ENCODE data around the gene MBD5.

MBD5 gene

GRCh38 chr2:148451046-148451445 is 430.2 kb downstream of the MBD5 start:
- no peak for DNase-seq (ENCODE audit: low read depth in 1 of 2, low spot score in 1 of 2)

DNA sequence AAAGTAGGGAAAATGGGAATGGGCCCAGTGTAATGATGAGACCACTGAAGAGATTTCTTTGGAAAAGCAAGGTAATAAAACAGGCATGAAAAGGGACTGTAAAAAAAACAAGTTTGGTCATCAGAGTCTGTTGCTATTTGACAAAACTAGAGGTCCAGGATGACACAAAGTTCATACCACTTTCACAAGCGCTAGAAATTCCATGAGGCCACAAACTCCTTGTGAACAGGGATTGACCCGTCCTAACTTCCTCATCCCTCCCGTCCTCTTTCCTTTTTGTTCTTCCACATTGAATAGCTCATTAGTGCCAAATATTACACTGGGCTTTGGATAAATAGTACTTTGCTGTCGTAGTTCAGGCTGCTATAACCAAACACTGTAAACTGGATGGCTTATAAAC is 434.9 kb downstream of the MBD5 start:
- no peak for DNase-seq (ENCODE audit: low read depth in 1 of 2, low spot score in 1 of 2)

- DNase-seq (ENCODE audit: low read depth in 1 of 2, low spot score in 1 of 2), result no peak
Measured at GRCh38 chr2:148458171-148458570, 437.3 kb downstream of the MBD5 start.

DNA sequence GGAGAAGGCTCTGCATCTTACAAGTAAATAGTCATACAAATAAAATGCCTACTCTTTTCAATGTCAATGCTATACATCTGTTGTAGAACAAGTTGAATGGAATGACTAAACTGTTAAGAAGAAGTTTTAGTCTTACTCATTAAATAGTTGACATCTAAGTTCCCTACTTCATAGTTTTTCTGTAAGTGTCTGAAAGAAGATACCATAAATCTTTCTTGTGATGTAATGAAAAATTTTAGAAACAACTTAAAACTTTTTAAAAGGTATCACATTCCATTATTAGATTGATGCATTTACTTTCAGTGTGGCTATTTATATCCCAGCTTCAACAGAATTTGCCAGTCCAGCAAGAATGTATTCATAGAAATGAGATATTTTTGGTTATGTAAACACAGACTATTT is 438.5 kb downstream of the MBD5 start:
- DNase-seq (ENCODE audit: low read depth in 1 of 2, low spot score in 1 of 2), result no peak

DNA sequence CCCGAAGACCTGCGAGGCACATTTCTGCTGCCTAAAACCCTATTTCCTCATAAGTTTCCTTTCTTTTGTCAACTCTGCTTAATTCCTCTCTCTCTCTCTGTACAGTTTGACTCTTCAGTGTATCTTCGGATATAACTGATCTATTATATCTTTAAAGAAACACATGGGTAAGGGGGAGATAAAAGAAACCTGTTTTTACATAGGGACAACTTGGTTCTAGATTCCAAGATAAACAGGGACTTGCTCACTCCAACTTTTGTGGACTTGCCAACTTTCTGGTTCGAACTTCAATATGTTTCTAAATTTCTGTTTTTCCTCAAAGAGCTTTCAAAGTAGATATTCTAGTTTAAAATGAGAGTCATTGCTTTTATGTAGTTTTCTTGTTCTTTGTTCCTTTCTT is 441.0 kb downstream of the MBD5 start:
- DNase-seq (ENCODE audit: low read depth in 1 of 2, low spot score in 1 of 2), result no peak

DNA sequence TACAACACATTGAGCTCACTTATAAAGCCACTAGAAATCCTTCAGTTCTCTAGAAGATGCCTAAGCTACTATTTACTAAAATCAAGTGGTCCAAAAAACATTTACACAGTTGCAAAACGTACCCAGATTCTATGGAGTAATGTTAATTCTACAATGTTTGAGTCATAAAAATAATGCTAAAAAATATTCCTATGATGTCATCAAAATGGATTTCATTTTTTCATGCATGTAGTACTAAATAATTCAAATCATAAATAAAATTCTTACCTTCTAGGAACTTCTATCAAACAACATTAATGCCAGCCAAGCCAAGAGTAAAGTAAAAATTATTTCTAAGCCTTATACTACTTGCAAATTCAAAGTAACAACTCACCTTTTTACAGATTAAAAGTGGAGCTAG is 454.7 kb downstream of the MBD5 start:
- no peak for DNase-seq (ENCODE audit: low read depth in 1 of 2, low spot score in 1 of 2)

- no peak for DNase-seq (ENCODE audit: low read depth in 1 of 2, low spot score in 1 of 2)
Measured at GRCh38 chr2:148479398-148479797, 458.5 kb downstream of the MBD5 start.

DNA sequence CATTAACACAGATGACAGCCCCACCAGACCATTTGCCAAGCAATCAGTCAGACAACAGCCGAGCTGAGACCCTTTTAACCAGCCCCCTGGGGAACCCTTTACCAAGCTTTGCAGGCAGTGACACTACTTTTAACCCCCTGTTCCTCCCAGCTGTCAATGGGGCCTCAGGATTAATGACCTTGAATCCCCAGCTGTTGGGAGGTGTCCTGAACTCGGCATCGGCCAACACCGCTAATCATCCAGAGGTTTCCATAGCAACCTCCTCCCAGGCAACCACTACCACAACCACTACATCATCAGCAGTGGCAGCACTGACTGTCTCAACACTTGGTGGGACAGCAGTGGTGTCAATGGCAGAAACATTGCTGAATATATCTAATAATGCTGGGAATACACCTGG is 462.8 kb downstream of the MBD5 start:
- no peak for DNase-seq (ENCODE audit: low read depth in 1 of 2, low spot score in 1 of 2)

DNA sequence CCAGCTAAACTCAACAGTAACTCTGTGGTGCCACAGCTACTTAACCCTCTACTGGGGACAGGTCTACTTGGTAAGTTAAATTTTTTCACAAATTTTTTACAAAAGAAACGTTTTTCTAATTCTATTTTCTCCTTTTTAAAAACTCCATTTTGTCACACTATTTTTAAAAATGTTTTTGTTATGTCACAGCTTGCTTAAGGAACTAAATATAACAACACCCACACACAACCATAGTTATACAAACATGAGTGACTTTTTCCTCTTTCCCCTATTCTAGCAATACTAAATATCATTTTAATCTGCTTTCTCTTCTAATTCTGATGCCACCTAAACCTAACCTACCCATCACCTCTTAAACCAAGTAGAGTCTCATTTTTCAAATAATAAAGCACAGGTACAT is 463.2 kb downstream of the MBD5 start:
- no peak for DNase-seq (ENCODE audit: low read depth in 1 of 2, low spot score in 1 of 2)

DNA sequence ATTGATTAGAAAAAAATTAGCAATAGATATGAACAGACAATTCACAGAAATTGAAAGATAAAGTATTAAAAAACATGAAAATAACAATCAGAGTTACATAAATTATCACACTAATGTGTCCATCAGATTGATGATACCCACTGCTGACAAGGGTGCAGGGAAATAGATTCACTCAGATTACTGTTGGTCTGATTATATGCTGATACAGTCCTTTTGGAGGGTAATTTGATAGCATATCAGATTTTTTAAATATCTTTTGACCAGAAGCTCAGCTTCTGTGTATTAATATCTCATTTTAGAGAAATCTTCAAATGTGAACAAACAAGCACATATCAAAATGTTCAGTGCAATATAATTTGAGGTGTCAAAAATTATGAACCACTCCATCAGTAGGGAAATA is 465.8 kb downstream of the MBD5 start:
- no peak for DNase-seq (ENCODE audit: low read depth in 1 of 2, low spot score in 1 of 2)

GRCh38 chr2:148487439-148487838 is 466.5 kb downstream of the MBD5 start:
- DNase-seq (ENCODE audit: low read depth in 1 of 2, low spot score in 1 of 2), result no peak

DNA sequence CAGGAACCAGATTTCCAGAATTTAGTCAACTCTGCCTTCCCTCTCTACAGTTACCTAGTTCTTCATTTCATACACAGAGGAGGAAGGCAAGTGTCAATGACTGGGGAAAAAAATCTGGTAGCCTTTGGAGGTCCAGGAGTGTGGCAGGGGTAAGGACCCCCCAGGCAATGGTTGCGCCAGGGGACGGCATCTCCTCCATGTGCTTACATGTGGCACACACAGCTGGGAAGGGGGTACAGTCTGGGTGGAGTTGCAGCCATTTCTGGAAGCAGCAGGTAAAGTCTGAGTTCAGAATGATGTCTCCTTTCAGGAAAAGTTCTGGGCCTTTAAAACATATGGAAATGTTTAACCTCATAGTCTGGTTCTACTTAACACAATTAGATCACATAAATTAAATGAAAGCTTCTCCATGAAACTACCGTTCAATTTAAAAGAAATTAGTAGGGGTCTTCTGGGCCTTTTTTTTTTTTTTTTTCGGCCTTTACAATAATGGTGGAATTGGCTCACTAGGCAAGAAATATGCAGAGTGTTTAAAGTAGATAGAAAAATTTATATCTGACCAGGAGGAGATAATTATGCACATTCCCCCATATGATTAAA is 470.0 kb downstream of the MBD5 start:
- no peak for DNase-seq (ENCODE audit: low read depth in 1 of 2, low spot score in 1 of 2)

- no peak for DNase-seq (ENCODE audit: low read depth in 1 of 2, low spot score in 1 of 2)
Measured at GRCh38 chr2:148493822-148494563, 473.1 kb downstream of the MBD5 start.

GRCh38 chr2:148495586-148495985 is 474.7 kb downstream of the MBD5 start:
- DNase-seq (ENCODE audit: low read depth in 1 of 2, low spot score in 1 of 2), result no peak

DNA sequence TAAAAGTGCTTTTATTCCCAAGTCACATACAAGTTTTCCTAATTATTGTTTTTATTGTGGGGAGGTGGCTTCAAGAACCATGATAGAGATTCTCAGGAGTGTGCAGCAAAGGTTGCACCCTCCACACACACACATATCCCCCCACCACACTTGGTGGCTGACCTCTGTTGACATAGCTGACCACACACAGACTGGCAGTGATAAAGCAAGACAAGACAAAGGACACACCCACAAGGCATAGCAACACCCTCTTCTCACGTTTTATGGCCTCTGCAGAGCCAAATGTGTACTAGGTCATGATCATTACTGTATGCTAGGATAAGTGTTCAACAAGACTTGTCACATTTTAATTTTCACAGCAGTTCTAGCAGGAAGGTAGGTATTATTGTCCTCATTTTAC is 480.7 kb downstream of the MBD5 start:
- no peak for DNase-seq (ENCODE audit: low read depth in 1 of 2, low spot score in 1 of 2)

DNA sequence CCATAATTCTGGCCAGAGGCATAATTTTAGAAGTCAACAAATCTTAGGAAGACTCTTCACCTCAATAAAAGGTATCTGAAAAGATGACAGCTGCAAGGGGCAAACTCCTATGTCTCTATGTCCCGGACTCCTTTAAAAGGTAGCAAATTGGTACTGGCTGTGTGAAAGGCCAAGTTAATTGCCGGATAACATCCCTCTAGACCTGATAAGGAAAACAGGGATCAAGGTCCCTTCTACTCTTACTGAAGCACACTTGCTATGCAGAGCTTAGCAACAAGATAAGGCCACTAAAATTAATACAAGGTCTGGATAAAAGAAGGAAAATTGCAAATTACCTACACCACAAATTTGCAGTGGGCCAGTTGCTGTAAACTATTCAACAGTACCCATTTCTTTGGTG is 482.6 kb downstream of the MBD5 start:
- no peak for DNase-seq (ENCODE audit: low read depth in 1 of 2, low spot score in 1 of 2)

DNA sequence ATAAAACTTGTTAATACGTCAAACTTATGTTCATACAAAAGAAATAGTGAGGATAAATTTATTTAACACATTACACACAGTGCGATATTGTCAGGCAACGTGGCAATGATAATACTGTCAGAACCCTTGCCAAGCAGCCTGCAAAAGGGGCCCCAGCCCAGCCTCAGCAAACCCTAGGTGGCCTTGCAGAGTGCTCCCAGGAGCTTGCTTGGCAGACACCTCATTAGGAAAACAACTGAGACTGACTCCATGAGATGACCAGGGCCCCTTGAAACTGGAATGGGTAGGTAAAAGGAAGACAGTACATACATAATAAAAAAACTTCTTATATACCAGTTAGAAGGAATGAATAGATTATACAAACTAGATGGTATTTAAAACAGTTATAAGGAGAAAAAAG is 487.1 kb downstream of the MBD5 start:
- DNase-seq (ENCODE audit: low read depth in 1 of 2, low spot score in 1 of 2), result no peak

DNA sequence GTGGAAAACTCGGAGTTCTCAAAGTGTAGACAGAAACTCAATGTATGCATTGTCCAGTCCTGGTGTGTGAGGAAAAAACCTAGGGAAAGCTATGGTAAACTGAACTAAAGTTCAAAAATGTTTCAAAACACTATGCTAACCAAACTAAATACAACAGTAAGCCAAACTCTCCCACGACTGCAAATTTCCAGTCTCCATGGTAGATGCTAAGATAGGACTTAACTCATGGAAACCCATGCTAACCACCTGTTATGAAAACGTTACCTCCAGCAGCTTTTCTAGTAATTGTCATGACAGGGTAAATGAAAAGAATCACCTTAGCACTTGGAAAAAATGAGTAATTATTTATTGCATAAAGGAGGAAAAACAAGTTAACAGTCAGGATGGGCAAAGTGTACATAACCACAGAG is 488.0 kb downstream of the MBD5 start:
- no peak for DNase-seq (ENCODE audit: low read depth in 1 of 2, low spot score in 1 of 2)

- DNase-seq (ENCODE audit: low read depth in 1 of 2, low spot score in 1 of 2), result peak; percentile 67 to 71
Measured at GRCh38 chr2:148509288-148509902, 488.5 kb downstream of the MBD5 start.

GRCh38 chr2:148511883-148512282 is 491.0 kb downstream of the MBD5 start:
- DNase-seq (ENCODE audit: low read depth in 1 of 2, low spot score in 1 of 2), result no peak

GRCh38 chr2:148512501-148512900 is 491.6 kb downstream of the MBD5 start:
- no peak for DNase-seq (ENCODE audit: low read depth in 1 of 2, low spot score in 1 of 2)

GRCh38 chr2:148513427-148513826 is 492.5 kb downstream of the MBD5 start:
- no peak for DNase-seq (ENCODE audit: low read depth in 1 of 2, low spot score in 1 of 2)

DNA sequence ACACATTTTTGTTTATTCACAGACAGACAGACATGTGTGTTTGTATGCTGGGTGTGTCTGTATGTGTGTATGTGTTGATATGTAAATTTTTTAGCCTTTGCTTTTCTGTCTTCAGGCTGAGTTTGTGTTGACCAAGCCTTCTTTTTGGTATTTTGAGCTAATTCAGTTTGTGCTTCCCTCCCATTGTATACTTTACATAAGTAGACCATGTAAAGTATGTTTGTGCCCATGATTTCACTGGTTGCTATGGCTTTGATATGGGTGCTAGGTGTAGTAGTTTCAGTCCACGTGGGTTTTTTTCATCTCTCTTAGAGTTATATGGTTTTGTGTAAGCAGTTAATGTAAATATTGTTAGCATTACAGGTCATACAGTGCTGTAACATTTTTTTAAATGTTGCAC is 494.2 kb downstream of the MBD5 start:
- DNase-seq (ENCODE audit: low read depth in 1 of 2, low spot score in 1 of 2), result no peak
